Trophoblast cell (in vitro differentiated cells and primary cell): ENCODE results near the gene ARHGAP26.

Experiments used
- DNase-seq, 2 donors: peaks; one replicate each; pipeline ENCODE4 v3.0.0-alpha.2; 2016
- H2AFZ ChIP-seq: 2 replicates; pipeline ENCODE4 v1.6.1; 2013; ENCODE audit warnings: low read length, moderate library complexity, mild to moderate bottlenecking; ENCODE audit not compliant: insufficient read depth, poor library complexity
- H2AK5ac ChIP-seq: 2 replicates; pipeline ENCODE4 v1.6.1; 2013; ENCODE audit warnings: mild to moderate bottlenecking, low read length
- H2BK120ac ChIP-seq: 2 replicates; pipeline ENCODE4 v1.6.1; 2013; ENCODE audit warnings: low read length, mild to moderate bottlenecking, moderate library complexity; ENCODE audit not compliant: insufficient read depth, poor library complexity
- H2BK12ac ChIP-seq: 2 replicates; pipeline ENCODE4 v1.6.1; 2013; ENCODE audit warnings: mild to moderate bottlenecking, low read length, moderate library complexity
- H2BK5ac ChIP-seq: 2 replicates; pipeline ENCODE4 v1.6.1; 2013; ENCODE audit warnings: low read length, low read depth, moderate library complexity, mild to moderate bottlenecking; ENCODE audit not compliant: poor library complexity
- H3K14ac ChIP-seq: 2 replicates; pipeline ENCODE4 v1.6.1; 2013; ENCODE audit warnings: mild to moderate bottlenecking, low read length
- H3K18ac ChIP-seq: 2 replicates; pipeline ENCODE4 v1.6.1; 2013; ENCODE audit warnings: mild to moderate bottlenecking, low read length
- H3K23ac ChIP-seq: 2 replicates; pipeline ENCODE4 v1.6.1; 2013; ENCODE audit warnings: low read length
- H3K27ac ChIP-seq: 2 replicates; pipeline ENCODE4 v1.5.1; 2013; ENCODE audit warnings: low read depth, mild to moderate bottlenecking, inconsistent platforms, low read length, moderate library complexity
- H3K27me3 ChIP-seq: 2 replicates; pipeline ENCODE4 v1.6.1; 2013; ENCODE audit warnings: inconsistent platforms, mild to moderate bottlenecking, low read length, moderate library complexity; ENCODE audit not compliant: insufficient read depth
- H3K36me3 ChIP-seq, 2 experiments: 1 replicate in 1 of 2; 2 replicates in 1 of 2; pipeline ENCODE4 v1.6.1; 2013; ENCODE audit warnings: low read length in 2 of 2, mild to moderate bottlenecking in 2 of 2, moderate library complexity in 1 of 2; ENCODE audit not compliant: insufficient read depth in 2 of 2, control insufficient read depth in 1 of 2
- H3K4ac ChIP-seq: 2 replicates; pipeline ENCODE4 v1.6.1; 2013; ENCODE audit warnings: low read depth, mild to moderate bottlenecking, low read length, moderate library complexity
- H3K4me1 ChIP-seq, 2 experiments: 1 replicate in 1 of 2; 2 replicates in 1 of 2; pipeline ENCODE4 v1.6.1; 2013; ENCODE audit warnings: low read length in 2 of 2, mild to moderate bottlenecking in 2 of 2, moderate library complexity in 1 of 2; ENCODE audit not compliant: insufficient read depth in 2 of 2, control insufficient read depth in 1 of 2
- H3K4me2 ChIP-seq: 2 replicates; pipeline ENCODE4 v1.6.1; 2013; ENCODE audit warnings: inconsistent platforms, mild to moderate bottlenecking, low read length, moderate library complexity
- H3K4me3 ChIP-seq: 2 replicates; pipeline ENCODE4 v1.5.1; 2013; ENCODE audit warnings: mild to moderate bottlenecking, low read depth, low read length, inconsistent platforms
- H3K79me1 ChIP-seq: one replicate; pipeline ENCODE4 v1.6.1; 2013; ENCODE audit warnings: low read length
- H3K79me2 ChIP-seq: 2 replicates; pipeline ENCODE4 v1.6.1; 2013; ENCODE audit warnings: low read length, mild to moderate bottlenecking; ENCODE audit not compliant: control insufficient read depth, insufficient read depth, poor library complexity
- H3K9ac ChIP-seq: 2 replicates; pipeline ENCODE4 v1.6.1; 2013; ENCODE audit warnings: mild to moderate bottlenecking, low read length
- H3K9me3 ChIP-seq: 2 replicates; pipeline ENCODE4 v1.6.1; 2013; ENCODE audit warnings: low read depth, mild to moderate bottlenecking, control low read depth, inconsistent platforms, low read length; ENCODE audit not compliant: insufficient read depth
- H4K12ac ChIP-seq: 2 replicates; pipeline ENCODE4 v1.6.1; 2013; ENCODE audit warnings: low read depth, mild to moderate bottlenecking, low read length, moderate library complexity
- H4K8ac ChIP-seq: 2 replicates; pipeline ENCODE4 v1.6.1; 2013; ENCODE audit warnings: low read depth, mild to moderate bottlenecking, low read length, moderate library complexity
- H4K91ac ChIP-seq: one replicate; pipeline ENCODE4 v1.6.1; 2013; ENCODE audit warnings: low read depth, mild to moderate bottlenecking, low read length, moderate library complexity
- WGBS: extraction: QIAGEN DNeasy Blood & Tissue Kit; methylation state at CpG from one replicate; pipeline ENCODE4 v1.1.7; 2013; ENCODE audit warnings: missing lambda C conversion rate; ENCODE audit not compliant: insufficient read length, insufficient coverage; ENCODE audit errors: extremely low coverage; 5-methylcytosine and 5-hydroxymethylcytosine counted together

The ARHGAP26 gene

DNA sequence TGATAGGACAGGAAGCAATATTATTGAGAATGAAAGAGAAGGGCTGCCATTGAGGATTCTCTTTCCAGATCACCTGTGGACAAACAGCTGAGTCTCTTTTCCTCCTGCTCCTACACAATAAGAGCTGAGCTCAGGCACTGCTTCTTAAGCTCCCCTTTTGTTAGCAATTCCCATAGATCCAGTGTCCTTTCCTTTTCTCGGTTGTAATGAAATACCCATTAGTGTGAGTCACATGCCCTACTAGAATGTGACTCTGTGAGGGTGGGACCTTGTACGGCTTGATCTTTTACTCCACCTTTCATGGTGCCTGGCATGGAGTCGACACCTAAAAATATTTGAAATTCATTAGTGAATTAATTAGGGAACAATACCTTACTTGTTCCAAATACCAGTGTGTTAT lies 364.1 kb downstream of the ARHGAP26 start:
- Histone ChIP-seq H2AK5ac (no peak overlapping the region), H3K79me1 (no peaks in the 10 kb centered on the region), H3K14ac (no peak overlapping the region), H3K27me3 (no peaks in the 10 kb centered on the region), H3K9ac (no peak overlapping the region), H3K4me3 (no peak overlapping the region), H2BK5ac (no peak overlapping the region), H3K4ac (no peak overlapping the region), H3K23ac (no peak overlapping the region), H3K18ac (no peak overlapping the region), H3K4me1 (peaks cover under 1 to 2% of the 10 kb centered on the region in 2 experiments), H2BK12ac (no peak overlapping the region), H2BK120ac (no peak overlapping the region), H3K4me2 (no peak overlapping the region), H3K79me2 (no peaks in the 10 kb centered on the region), H4K12ac (no peak overlapping the region), H3K36me3 (no peaks in the 10 kb centered on the region), H3K9me3 (no peaks in the 10 kb centered on the region), H4K8ac (no peak overlapping the region), H4K91ac (no peak overlapping the region), H3K27ac (no peak overlapping the region), H2AFZ (no peak overlapping the region)
- WGBS, result no CpG with 5 or more reads among the region's 3 CpGs
- no peak for DNase-seq

DNA sequence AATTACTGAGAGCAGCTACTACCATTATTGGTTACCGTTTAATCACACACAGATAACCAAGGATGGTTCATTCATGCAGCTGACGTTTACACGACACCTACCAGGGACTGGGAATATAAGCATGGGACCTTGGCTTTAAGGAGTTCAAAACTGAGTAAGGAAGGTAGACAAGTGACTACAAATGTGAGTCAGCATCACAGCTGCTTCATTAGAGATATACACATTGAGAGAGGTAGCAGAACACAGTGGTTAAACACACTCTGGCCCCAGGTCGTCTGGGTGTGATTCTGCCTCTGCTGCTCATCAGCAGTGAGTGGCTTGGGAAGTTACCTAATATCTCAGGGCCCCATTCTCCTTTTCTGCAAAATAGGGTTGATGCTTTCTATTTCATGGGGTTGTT lies 364.7 kb downstream of the ARHGAP26 start:
- no peak for DNase-seq
- H3K14ac ChIP-seq, result no peak overlapping the region
- no peak overlapping the region for H3K4ac ChIP-seq
- no peak overlapping the region for H4K91ac ChIP-seq
- H3K23ac ChIP-seq, result no peak overlapping the region
- no peak overlapping the region for H2BK120ac ChIP-seq
- H3K79me2 ChIP-seq, result no peaks in the 10 kb centered on the region
- no peaks in the 10 kb centered on the region for H3K27me3 ChIP-seq
- no peak overlapping the region for H2BK5ac ChIP-seq
- H3K4me1 ChIP-seq, result peaks cover 2 to 3% of the 10 kb centered on the region in 2 experiments
- no peak overlapping the region for H3K4me3 ChIP-seq
- no peak overlapping the region for H3K18ac ChIP-seq
- no peaks in the 10 kb centered on the region for H3K36me3 ChIP-seq
- H3K27ac ChIP-seq, result no peak overlapping the region
- H4K8ac ChIP-seq, result no peak overlapping the region
- H2AFZ ChIP-seq, result no peak overlapping the region
- H4K12ac ChIP-seq, result no peak overlapping the region
- H2BK12ac ChIP-seq, result no peak overlapping the region
- H3K4me2 ChIP-seq, result no peak overlapping the region
- H3K9ac ChIP-seq, result no peak overlapping the region
- no peak overlapping the region for H2AK5ac ChIP-seq
- H3K79me1 ChIP-seq, result no peaks in the 10 kb centered on the region
- H3K9me3 ChIP-seq, result no peaks in the 10 kb centered on the region
- no CpG with 5 or more reads among the region's 4 CpGs for WGBS

- Histone ChIP-seq H3K79me1 (no peaks in the 10 kb centered on the region), H3K14ac (no peak overlapping the region), H2AFZ (no peak overlapping the region), H3K27me3 (no peaks in the 10 kb centered on the region), H2BK5ac (no peak overlapping the region), H3K4me1 (peaks cover 2 to 3% of the 10 kb centered on the region in 2 experiments), H3K27ac (no peak overlapping the region), H4K8ac (no peak overlapping the region), H3K4me2 (no peak overlapping the region), H3K9ac (no peak overlapping the region), H3K79me2 (no peaks in the 10 kb centered on the region), H4K91ac (no peak overlapping the region), H3K18ac (no peak overlapping the region), H2BK12ac (no peak overlapping the region), H2AK5ac (no peak overlapping the region), H3K23ac (no peak overlapping the region), H3K36me3 (no peaks in the 10 kb centered on the region), H3K9me3 (no peaks in the 10 kb centered on the region), H3K4ac (no peak overlapping the region), H4K12ac (no peak overlapping the region), H2BK120ac (no peak overlapping the region), H3K4me3 (no peak overlapping the region)
- no CpG with 5 or more reads among the region's 5 CpGs for WGBS
- peak in 1 of 2 donors; percentile 50 for DNase-seq
These were observed 365.8 kb downstream of the ARHGAP26 start for GRCh38 chr5:143135832-143136551.

DNA sequence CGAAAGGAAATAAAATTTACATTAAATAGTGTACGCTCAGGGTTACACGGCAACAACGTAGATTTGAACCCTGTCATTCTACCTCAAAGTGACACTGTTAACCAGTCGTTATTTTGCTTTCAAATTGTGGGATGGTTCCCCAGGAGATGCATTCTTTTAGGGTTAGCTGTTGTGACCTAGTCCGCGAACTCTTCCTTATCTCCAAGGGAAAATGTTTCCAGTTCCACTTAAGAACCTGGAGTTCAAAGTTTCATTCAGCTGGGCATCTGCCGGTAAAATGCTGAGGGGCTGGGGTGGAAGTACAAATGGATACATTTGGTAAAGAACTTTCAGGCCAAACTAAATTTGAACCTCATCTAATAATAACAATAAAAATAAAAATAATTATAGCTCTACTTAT lies 368.7 kb downstream of the ARHGAP26 start:
- no peak overlapping the region for H4K8ac ChIP-seq
- no peak overlapping the region for H2BK12ac ChIP-seq
- peaks cover 2 to 3% of the 10 kb centered on the region in 2 experiments for H3K4me1 ChIP-seq
- H2AFZ ChIP-seq, result no peak overlapping the region
- H3K9me3 ChIP-seq, result no peaks in the 10 kb centered on the region
- DNase-seq, result no peak
- H3K23ac ChIP-seq, result no peak overlapping the region
- H3K14ac ChIP-seq, result no peak overlapping the region
- H3K9ac ChIP-seq, result no peak overlapping the region
- no peak overlapping the region for H4K91ac ChIP-seq
- no peak overlapping the region for H4K12ac ChIP-seq
- H3K27me3 ChIP-seq, result no peaks in the 10 kb centered on the region
- no peak overlapping the region for H3K27ac ChIP-seq
- no peaks in the 10 kb centered on the region for H3K36me3 ChIP-seq
- no peak overlapping the region for H3K18ac ChIP-seq
- no CpG with 5 or more reads among the region's 8 CpGs for WGBS
- H3K4me2 ChIP-seq, result no peak overlapping the region
- no peak overlapping the region for H2AK5ac ChIP-seq
- H3K4ac ChIP-seq, result no peak overlapping the region
- no peak overlapping the region for H2BK120ac ChIP-seq
- H3K4me3 ChIP-seq, result no peak overlapping the region
- H3K79me1 ChIP-seq, result no peaks in the 10 kb centered on the region
- H3K79me2 ChIP-seq, result no peaks in the 10 kb centered on the region
- H2BK5ac ChIP-seq, result no peak overlapping the region
